ENCODE results near the gene STX5. TPM values are rescaled to one million over a fixed set of nuclear protein-coding genes. Genes with fewer than 3 reads are reported as not detected.

Gene STX5
- total and polyA plus RNA-seq, 9 of the 15 experiments (the other 6 are each of a cell fraction or from before 2014, with no cell fraction given), result 2.8 to 28.6 (median 23.7) TPM

DNA sequence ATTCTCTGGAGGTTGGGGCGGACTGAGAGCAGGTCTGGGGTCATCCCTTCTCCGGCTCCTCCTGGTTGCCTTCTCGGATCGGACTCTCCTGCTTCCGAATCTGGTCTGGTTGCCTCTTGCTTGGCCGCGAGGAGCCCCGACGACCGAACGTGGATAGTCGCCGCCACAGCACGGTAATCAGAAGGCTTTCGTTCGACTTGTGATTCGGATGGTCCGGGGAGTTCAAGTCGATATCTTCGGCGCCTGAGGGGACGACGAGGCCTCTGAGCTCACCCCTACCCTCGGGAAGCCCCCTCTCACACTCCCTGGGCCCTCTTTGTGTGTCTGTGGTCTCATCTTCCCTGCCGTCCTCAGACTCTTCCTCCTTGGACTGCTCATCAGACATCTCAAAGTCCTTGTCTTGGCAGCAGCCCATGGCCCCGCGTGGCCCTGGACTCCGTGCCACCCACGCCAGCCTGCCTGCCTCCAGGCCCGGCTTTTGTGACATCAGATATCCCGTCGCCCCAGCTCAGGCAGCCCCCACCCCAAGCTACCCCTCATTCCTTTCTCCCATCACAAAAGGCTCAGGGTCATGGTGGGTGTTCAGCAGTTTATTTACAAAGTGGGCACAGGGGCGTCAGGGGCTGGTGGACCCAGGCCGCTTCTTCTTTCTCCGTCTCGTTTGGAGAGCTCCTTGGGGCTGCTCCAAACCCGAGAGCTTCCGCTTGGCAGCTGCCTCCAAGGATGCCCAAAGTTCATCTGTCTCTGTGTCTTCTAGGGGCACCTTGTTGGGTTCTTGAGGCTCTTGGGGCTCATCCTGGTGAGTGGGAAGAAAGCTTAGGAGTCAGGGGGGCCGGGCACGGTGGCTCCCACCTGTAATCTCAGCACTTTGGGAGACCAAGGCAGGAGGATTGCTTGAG lies 734 bp upstream of the STX5 start, which contains the start of gene TEX54:
Gene TEX54, minus strand, starts transcription at position 506 of the 899 bp plus-strand sequence.
- peaks cover 58% of the 10 kb centered on the region for H3K79me2 ChIP-seq (ENCODE audit: control insufficient read depth, insufficient read depth, low read length)
- H3K27ac ChIP-seq (ENCODE audit: extremely low read depth, low read depth, low read length), result peak within 1 kb of the TSS; percentile 98
- H3K9me3 ChIP-seq (replicated peaks; ENCODE audit: control insufficient read depth, insufficient read depth, low read depth, low read length), result no peaks in the 10 kb centered on the region
- no peaks in the 10 kb centered on the region for H3K9me1 ChIP-seq (ENCODE audit: control insufficient read depth, insufficient read depth, low read length)
- H3K4me1 ChIP-seq (replicated peaks in 1 of 2; ENCODE audit: control insufficient read depth in 2 of 2, insufficient read depth in 2 of 2, low read length in 2 of 2), result peaks cover 8 to 17% of the 10 kb centered on the region in 2 experiments; a peak in 4 of 5 replicates
- no peak for FAIRE-seq
- intact Hi-C loops (cut with micrococcal nuclease) (loop anchor here (2.0 kb wide), 1 partner anchor 46 kb away; the partner anchor contains the start of gene TMEM179B), in situ Hi-C loops (cut with MboI) (no loop called here)
- ChIA-PET CTCF (ENCODE audit: low intra/inter-chr PET ratio) (no interaction called here), POLR2A (interaction anchor here (0.5 to 4.4 kb wide), 20 partner anchors 8 to 158 kb away, joined by 3 to 97 read pairs (median 8); partner anchors contain the start of genes POLR2G, SLC3A2, WDR74 and ZBTB3)
- peak in 1 of 4 experiments; percentile 14 for DNase-seq (ENCODE audit: extremely low read depth in 1 of 4, low spot score in 3 of 4)
- peak within 1 kb of the TSS; percentile 98 for H3K4me2 ChIP-seq (ENCODE audit: insufficient read depth, low read length)
- H2AFZ ChIP-seq (ENCODE audit: low read depth, low read length), result peak within 1 kb of the TSS; percentile 96
- H3K4me3 ChIP-seq, result peak within 1 kb of the TSS; percentile 94
- H3K27me3 ChIP-seq (ENCODE audit: control insufficient read depth in 2 of 2, insufficient read depth in 2 of 2, low read length in 2 of 2), result no peaks in the 10 kb centered on the region
- peak within 1 kb of the TSS; percentile 86 to 96 for H3K9ac ChIP-seq (ENCODE audit: insufficient read depth in 1 of 2, low read depth in 2 of 2, low read length in 2 of 2)
- H4K20me1 ChIP-seq (replicated peaks; ENCODE audit: control insufficient read depth, insufficient read depth, low read length), result peaks cover 5% of the 10 kb centered on the region; the same call in 1 of the 2 replicates
- WGBS (ENCODE audit: insufficient coverage, low coverage, missing lambda C conversion rate), result 24% methylated on average over 40 of the region's 40 CpGs
- TSS peak; percentile 93 for BruUV-seq (replicated peaks)
- H3K36me3 ChIP-seq (ENCODE audit: control insufficient read depth, insufficient read depth, low read length), result peaks cover 63% of the 10 kb centered on the region
- ATAC-seq, result peak; percentile 37
- peak; percentile 47 for TF ChIP-seq PRDM10 (IDR thresholded peaks at IDR 0.05; ENCODE audit: partially characterized antibody)
- no peak for TF ChIP-seq C11orf30 (IDR thresholded peaks at IDR 0.05; ENCODE audit: low read depth)
- TF ChIP-seq, protein P1, sequence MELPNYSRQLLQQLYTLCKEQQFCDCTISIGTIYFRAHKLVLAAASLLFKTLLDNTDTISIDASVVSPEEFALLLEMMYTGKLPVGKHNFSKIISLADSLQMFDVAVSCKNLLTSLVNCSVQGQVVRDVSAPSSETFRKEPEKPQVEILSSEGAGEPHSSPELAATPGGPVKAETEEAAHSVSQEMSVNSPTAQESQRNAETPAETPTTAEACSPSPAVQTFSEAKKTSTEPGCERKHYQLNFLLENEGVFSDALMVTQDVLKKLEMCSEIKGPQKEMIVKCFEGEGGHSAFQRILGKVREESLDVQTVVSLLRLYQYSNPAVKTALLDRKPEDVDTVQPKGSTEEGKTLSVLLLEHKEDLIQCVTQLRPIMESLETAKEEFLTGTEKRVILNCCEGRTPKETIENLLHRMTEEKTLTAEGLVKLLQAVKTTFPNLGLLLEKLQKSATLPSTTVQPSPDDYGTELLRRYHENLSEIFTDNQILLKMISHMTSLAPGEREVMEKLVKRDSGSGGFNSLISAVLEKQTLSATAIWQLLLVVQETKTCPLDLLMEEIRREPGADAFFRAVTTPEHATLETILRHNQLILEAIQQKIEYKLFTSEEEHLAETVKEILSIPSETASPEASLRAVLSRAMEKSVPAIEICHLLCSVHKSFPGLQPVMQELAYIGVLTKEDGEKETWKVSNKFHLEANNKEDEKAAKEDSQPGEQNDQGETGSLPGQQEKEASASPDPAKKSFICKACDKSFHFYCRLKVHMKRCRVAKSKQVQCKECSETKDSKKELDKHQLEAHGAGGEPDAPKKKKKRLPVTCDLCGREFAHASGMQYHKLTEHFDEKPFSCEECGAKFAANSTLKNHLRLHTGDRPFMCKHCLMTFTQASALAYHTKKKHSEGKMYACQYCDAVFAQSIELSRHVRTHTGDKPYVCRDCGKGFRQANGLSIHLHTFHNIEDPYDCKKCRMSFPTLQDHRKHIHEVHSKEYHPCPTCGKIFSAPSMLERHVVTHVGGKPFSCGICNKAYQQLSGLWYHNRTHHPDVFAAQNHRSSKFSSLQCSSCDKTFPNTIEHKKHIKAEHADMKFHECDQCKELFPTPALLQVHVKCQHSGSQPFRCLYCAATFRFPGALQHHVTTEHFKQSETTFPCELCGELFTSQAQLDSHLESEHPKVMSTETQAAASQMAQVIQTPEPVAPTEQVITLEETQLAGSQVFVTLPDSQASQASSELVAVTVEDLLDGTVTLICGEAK (IDR thresholded peaks at IDR 0.05), result no peak
- TF ChIP-seq, protein P1 (CRISPR knock-in tag; IDR thresholded peaks at IDR 0.05), result no peak
- TF ChIP-seq SAP30 (IDR thresholded peaks at IDR 0.05; ENCODE audit: borderline replicate concordance, insufficient read depth, low read depth, low read length, poor library complexity, severe bottlenecking), result peak; percentile 49
- TF ChIP-seq CBFA2T3 (IDR thresholded peaks at IDR 0.05), result no peak
- peak; percentile 30; the same call in 1 of the 2 replicates for TF ChIP-seq NFIC (IDR thresholded peaks at IDR 0.05)

Measured in K562 (cell line).